NT2/D1 (cell line): ENCODE measurements around the gene HIRA.

Source experiments
- DNase-seq: peaks from one replicate; pipeline ENCODE4 v3.0.0-alpha.2; 2011; ENCODE audit warnings: low read depth, low spot score
- H3K27me3 ChIP-seq: 2 replicates; pipeline ENCODE4 v1.6.0; 2011; ENCODE audit warnings: mild to moderate bottlenecking; ENCODE audit not compliant: insufficient read length, insufficient read depth
- H3K36me3 ChIP-seq: 2 replicates; pipeline ENCODE4 v1.6.1; 2011; ENCODE audit warnings: mild to moderate bottlenecking, low read length, mixed read lengths; ENCODE audit not compliant: insufficient read depth, insufficient read length
- H3K4me1 ChIP-seq: 2 replicates; pipeline ENCODE4 v1.5.1; 2011; ENCODE audit not compliant: insufficient read depth, insufficient read length
- H3K4me3 ChIP-seq: 2 replicates; pipeline ENCODE4 v1.5.1; 2011; ENCODE audit warnings: low read depth; ENCODE audit not compliant: insufficient read length
- H3K9ac ChIP-seq: 2 replicates; pipeline ENCODE4 v1.6.0; 2011; ENCODE audit warnings: low read depth; ENCODE audit not compliant: insufficient read length
- H3K9me3 ChIP-seq: 2 replicates; pipeline ENCODE4 v1.5.1; 2011; ENCODE audit warnings: mild to moderate bottlenecking, low read length; ENCODE audit not compliant: insufficient read depth
- SUZ12 ChIP-seq: IDR thresholded peaks from 2 replicates; pipeline ENCODE4 v1.6.1; 2011; ENCODE audit not compliant: insufficient read length, insufficient read depth; ENCODE audit errors: extremely low read depth
- YY1 ChIP-seq: IDR thresholded peaks from 2 replicates; pipeline ENCODE4 v1.6.1; 2011; ENCODE audit not compliant: insufficient read length, insufficient read depth
- ZNF274 ChIP-seq: IDR thresholded peaks from 2 replicates; pipeline ENCODE4 v1.6.1; 2011; ENCODE audit warnings: mild to moderate bottlenecking, low read depth, low read length

Gene HIRA

DNA sequence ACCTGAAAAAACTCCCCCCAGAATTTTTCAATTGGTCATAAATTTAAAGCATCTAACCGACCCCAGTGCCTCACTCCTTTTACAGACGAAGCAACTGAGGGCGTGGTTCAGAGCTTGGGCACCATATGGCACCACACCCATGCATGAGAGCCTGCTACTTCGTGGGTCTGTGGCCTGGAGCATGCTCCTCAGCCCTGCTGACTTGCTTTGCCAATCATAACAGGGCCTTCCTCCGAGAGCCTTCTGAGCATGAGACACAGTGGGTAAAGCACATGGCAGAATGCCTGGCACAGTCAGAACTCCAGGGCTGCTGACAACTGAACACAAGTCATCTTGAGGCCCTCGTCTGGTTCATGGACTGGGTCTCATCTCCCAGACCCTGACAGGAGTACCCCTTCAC lies 33.3 kb downstream of the HIRA start:
- no peaks in the 10 kb centered on the region for H3K9me3 ChIP-seq
- H3K4me1 ChIP-seq = no peaks in the 10 kb centered on the region
- no peak for DNase-seq
- H3K36me3 ChIP-seq = peaks cover 76% of the 10 kb centered on the region
- no peak overlapping the region for H3K4me3 ChIP-seq
- no peak overlapping the region for H3K9ac ChIP-seq
- H3K27me3 ChIP-seq = no peaks in the 10 kb centered on the region
- no peak for TF ChIP-seq YY1
- no peak for TF ChIP-seq ZNF274
- no peak for TF ChIP-seq SUZ12

- peaks cover 79% of the 10 kb centered on the region for H3K36me3 ChIP-seq
- no peak for DNase-seq
Measured at GRCh38 chr22:19397734-19398104, 33.8 kb downstream of the HIRA start.

GRCh38 chr22:19396934-19397733 lies 34.4 kb downstream of the HIRA start:
- H3K4me3 ChIP-seq = no peak overlapping the region
- H3K9ac ChIP-seq = no peak overlapping the region
- H3K4me1 ChIP-seq = no peaks in the 10 kb centered on the region
- no peaks in the 10 kb centered on the region for H3K27me3 ChIP-seq
- H3K9me3 ChIP-seq = no peaks in the 10 kb centered on the region
- DNase-seq = no peak
- TF ChIP-seq SUZ12 (no peak), YY1 (no peak), ZNF274 (no peak)
- H3K36me3 ChIP-seq = peaks cover 85% of the 10 kb centered on the region

More at GRCh38 chr22:19397734-19398104, 33.8 kb downstream of the HIRA start:
- Histone ChIP-seq H3K4me1 (no peaks in the 10 kb centered on the region), H3K4me3 (no peak overlapping the region), H3K27me3 (no peaks in the 10 kb centered on the region), H3K9me3 (no peaks in the 10 kb centered on the region), H3K9ac (no peak overlapping the region)
- TF ChIP-seq YY1 (no peak), SUZ12 (no peak), ZNF274 (no peak)

GRCh38 chr22:19396561-19396933 lies 35.0 kb downstream of the HIRA start:
- Histone ChIP-seq H3K36me3 (peaks cover 85% of the 10 kb centered on the region), H3K4me3 (no peak overlapping the region), H3K27me3 (no peaks in the 10 kb centered on the region), H3K9ac (no peak overlapping the region), H3K9me3 (no peaks in the 10 kb centered on the region), H3K4me1 (no peaks in the 10 kb centered on the region)
- TF ChIP-seq ZNF274 (no peak), YY1 (no peak), SUZ12 (no peak)
- DNase-seq = no peak

GRCh38 chr22:19395276-19395675 lies 36.3 kb downstream of the HIRA start:
- TF ChIP-seq SUZ12 (no peak), YY1 (no peak), ZNF274 (no peak)
- Histone ChIP-seq H3K36me3 (peaks cover 83% of the 10 kb centered on the region), H3K9ac (no peak overlapping the region)

DNA sequence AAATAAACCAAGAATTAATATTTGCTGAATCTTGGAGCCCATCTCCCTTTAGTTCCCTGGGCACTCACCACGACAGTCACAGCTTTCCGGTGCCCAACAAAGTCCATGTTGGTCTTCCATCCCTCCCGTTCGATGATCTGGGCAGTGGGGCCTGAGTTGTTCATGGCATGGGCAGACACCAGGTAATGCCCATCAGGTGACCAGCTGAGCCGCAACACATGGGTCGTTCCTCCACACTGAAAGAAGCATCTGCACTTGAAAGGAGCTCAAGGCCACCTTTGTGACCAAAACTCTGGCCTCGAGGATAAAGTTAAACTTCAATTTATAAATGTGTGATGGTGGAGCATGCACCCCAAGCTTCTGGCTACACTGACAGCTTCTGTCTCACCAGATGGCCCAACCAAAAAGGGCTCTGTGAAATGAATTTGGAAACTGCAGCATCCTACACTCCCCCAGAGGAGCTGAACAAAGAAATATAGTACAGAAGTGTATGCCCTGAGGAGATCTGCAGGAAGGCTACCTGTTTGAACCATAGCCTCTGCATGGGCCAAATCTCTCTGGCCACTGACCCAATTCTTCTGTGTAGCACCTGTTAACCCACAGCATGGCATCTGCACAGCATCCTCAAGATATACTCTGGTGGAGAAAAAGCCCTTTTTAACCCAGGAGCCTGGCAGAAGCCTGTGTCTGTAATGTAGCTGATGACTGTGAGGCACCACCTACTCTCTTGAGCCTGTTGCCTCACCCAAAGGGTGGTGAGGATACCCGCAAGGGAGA lies 37.1 kb downstream of the HIRA start:
- Histone ChIP-seq H3K27me3 (no peaks in the 10 kb centered on the region), H3K4me3 (no peak overlapping the region), H3K9ac (no peak overlapping the region), H3K4me1 (no peaks in the 10 kb centered on the region), H3K9me3 (no peaks in the 10 kb centered on the region), H3K36me3 (peaks cover 85% of the 10 kb centered on the region)
- DNase-seq = no peak
- no peak for TF ChIP-seq SUZ12
- no peak for TF ChIP-seq ZNF274
- no peak for TF ChIP-seq YY1

More at GRCh38 chr22:19395276-19395675, 36.3 kb downstream of the HIRA start:
- no peaks in the 10 kb centered on the region for H3K9me3 ChIP-seq
- no peak overlapping the region for H3K4me3 ChIP-seq
- no peak for DNase-seq
- H3K27me3 ChIP-seq = no peaks in the 10 kb centered on the region
- H3K4me1 ChIP-seq = no peaks in the 10 kb centered on the region

DNA sequence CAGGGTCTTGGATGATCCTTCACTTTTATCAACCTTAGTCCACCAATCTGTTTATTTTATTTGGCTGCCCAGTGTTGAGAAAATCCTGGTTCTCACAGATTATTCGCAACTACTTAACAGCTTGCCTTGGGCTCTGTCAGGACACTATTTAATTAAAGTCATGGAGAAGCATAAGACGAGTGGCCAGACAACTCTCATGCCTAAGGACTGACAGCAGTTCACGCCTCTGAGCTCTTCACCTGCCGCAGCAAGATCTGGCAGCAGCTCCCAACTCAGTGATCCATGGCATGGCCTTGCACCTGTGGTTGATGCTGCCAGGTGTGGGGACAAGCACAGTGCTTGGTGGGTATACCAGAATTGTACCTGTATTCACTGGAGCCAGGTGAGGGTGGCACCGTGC lies 37.8 kb downstream of the HIRA start:
- no peak for DNase-seq
- Histone ChIP-seq H3K9ac (no peak overlapping the region), H3K36me3 (peaks cover 87% of the 10 kb centered on the region), H3K27me3 (no peaks in the 10 kb centered on the region), H3K9me3 (no peaks in the 10 kb centered on the region), H3K4me1 (no peaks in the 10 kb centered on the region), H3K4me3 (no peak overlapping the region)
- TF ChIP-seq YY1 = no peak
- TF ChIP-seq ZNF274 = no peak
- no peak for TF ChIP-seq SUZ12
